HG03139 (cell line): ENCODE data around the gene HAT1.

ENCODE experiments used
- ATAC-seq: cut with Tn5 transposase; IDR thresholded peaks from one replicate; pipeline ENCODE4 v1.9.1; 2021; ENCODE audit not compliant: unreplicated experiment

Gene HAT1

DNA sequence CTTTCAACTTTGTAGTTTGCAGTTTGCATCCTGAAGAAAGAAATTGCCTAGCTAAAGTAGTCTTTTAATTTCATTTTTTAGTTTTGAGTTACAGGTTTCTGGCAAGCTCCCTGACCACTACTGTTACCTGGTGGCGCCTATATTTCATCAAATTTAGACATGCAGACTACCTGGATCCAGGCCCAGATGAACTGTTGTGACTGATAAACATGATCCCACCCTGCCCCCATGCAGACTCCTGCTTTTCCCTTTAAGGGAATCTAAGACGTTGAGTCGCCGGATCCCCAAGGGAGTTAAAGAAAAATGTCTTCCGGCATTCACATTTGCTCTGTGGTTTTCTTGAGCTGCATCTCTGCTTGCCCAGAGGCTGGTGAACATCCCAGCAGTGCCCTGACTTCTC is 99.7 kb downstream of the HAT1 start:
- ATAC-seq: no peak

- no peak for ATAC-seq
Measured at GRCh38 chr2:172031536-172031935, 109.3 kb downstream of the HAT1 start.
